Measurements from ENCODE around the gene HRG. TPM values are rescaled to one million over a fixed set of nuclear protein-coding genes. Genes with fewer than 3 reads are reported as not detected.

The HRG gene
- total RNA-seq, 2 experiments from 2014 or later: 0.11 TPM; not detected in 1

DNA sequence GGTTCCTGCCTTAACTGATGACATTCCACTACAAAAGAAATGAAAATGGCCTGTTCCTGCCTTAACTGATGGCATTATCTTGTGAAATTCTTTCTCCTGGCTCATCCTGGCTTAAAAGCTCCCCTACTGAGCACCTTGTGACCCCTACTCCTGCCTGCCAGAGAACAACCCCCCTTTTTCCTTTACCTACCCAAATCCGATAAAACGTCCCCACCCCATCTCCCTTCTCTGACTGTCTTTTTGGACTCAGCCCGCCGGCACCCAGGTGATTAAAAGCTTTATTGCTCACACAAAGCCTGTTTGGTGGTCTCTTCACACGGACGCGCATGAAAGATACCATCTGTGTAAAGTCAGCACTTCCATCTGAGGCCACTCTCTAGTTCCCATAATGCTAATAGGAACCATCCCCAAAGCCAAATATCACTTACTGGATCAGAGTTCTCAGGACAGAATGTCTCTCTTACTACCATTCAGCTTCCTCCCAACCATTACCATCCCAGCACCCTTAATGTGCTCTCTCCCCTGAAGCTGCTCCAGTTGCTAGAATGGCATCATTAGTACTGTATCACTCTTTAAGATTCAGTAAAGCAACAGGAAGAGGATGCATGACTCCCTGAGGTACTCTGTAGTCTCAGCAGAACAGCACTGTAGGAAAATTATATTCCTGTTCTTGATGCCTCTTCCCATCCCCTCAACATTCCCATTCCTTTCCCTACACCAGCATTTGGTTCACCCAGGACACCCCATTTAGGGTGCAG is 2.3 kb upstream of the HRG start:
- Mint-ChIP-seq H3K4me1 (no peaks in the 10 kb centered on the region), H3K9me3 (ENCODE audit: low read depth) (no peaks in the 10 kb centered on the region), H3K27ac (no peak overlapping the region), H3K4me3 (no peak overlapping the region), H3K27me3 (no peaks in the 10 kb centered on the region), H3K36me3 (ENCODE audit: low read depth) (no peaks in the 10 kb centered on the region)
- ATAC-seq (no peak), DNase-seq (no peak)
- ChIA-PET CTCF (interaction anchor here (0.6 to 0.8 kb wide), 2 partner anchors 25 to 70 kb away, joined by 3 read pairs; no protein-coding TSS in a partner anchor), POLR2A (no interaction called here)
- intact Hi-C loops (cut with DNase I, micrococcal nuclease): no loop called here

DNA sequence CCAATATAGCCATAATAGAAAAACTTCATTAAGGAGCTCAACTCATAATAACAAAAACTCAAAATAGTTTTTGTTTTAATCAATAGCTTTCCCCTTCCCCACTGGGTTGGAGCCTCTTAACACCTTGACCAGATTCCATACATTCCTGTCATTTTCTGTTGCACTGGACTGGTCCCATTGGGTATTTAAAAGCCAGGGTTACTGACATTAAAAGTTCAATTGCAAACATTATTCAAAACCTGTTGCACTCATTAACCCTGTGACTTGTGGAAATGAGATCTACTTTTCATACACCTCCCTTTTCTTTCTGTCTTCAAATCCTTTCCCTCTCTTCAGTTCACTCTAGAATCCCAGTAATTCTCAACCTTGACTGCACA is 1.7 kb upstream of the HRG start:
- Mint-ChIP-seq H3K4me1 (peaks cover 2% of the 10 kb centered on the region), H3K27me3 (no peaks in the 10 kb centered on the region), H3K4me3 (no peak overlapping the region), H3K36me3 (ENCODE audit: low read depth) (no peaks in the 10 kb centered on the region), H3K27ac (no peak overlapping the region), H3K9me3 (ENCODE audit: low read depth) (no peaks in the 10 kb centered on the region)
- intact Hi-C loops (cut with DNase I, micrococcal nuclease): no loop called here
- ChIA-PET POLR2A (no interaction called here), CTCF (interaction anchor here (0.6 to 0.8 kb wide), 2 partner anchors 24 to 70 kb away, joined by 3 read pairs; no protein-coding TSS in a partner anchor)
- ATAC-seq: no peak
- DNase-seq: no peak

DNA sequence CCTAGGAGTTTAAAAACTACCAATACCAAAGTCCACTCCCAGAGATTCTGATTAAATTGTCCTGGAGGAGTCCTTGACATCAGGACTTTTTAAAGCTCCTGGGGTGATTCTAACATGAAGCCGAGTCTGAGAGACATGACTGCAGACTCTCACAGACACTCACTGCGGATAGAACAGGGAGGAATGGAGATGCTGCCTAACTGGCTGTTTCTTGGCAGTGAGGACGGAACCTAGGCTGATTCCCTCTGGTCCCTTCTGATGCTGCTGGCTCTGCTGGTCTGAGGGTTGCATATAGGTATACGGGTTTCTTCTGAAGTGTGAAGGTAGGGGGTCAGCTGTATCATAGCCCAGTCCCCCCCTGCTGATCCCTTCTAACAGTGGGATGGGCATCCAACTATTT is 1.3 kb upstream of the HRG start:
- intact Hi-C loops (cut with DNase I, micrococcal nuclease): no loop called here
- Mint-ChIP-seq H3K27me3 (no peaks in the 10 kb centered on the region), H3K36me3 (ENCODE audit: low read depth) (no peaks in the 10 kb centered on the region), H3K4me1 (peaks cover 6% of the 10 kb centered on the region), H3K4me3 (no peak overlapping the region), H3K27ac (no peak overlapping the region), H3K9me3 (ENCODE audit: low read depth) (no peaks in the 10 kb centered on the region)
- CTCF ChIA-PET: no interaction called here
- POLR2A ChIA-PET: no interaction called here
- no peak for DNase-seq
- ATAC-seq: no peak

DNA sequence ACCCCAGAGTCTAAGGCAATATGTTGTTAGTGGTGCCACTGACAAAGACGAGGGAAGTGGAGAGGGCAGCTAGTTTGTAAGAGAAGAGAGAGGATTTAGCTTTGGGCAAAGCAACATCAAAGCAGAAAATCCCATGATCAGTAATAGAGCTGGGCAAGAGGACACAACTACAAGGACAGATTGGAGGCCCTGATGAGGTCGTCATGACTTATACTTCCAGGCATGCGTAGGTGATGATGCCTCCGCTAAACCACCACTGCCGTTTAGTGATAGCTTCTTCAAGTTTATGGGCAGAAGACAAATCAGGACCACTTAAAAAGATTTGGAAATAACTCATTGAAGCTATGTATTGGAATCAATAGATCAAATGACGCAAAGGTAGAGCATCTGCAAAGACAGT is 2.6 kb downstream of the HRG start:
- intact Hi-C loops (cut with DNase I, micrococcal nuclease): no loop called here
- ChIA-PET POLR2A (no interaction called here), CTCF (interaction anchor here (3.0 kb wide), 1 partner anchor 51 kb away, joined by 8 read pairs; no protein-coding TSS in a partner anchor)
- Mint-ChIP-seq H3K27ac (peak overlapping the region; percentile 44), H3K9me3 (ENCODE audit: low read depth) (no peaks in the 10 kb centered on the region), H3K4me3 (no peak overlapping the region), H3K4me1 (peaks cover 13% of the 10 kb centered on the region), H3K36me3 (ENCODE audit: low read depth) (no peaks in the 10 kb centered on the region), H3K27me3 (peaks cover 6% of the 10 kb centered on the region)
- peak; percentile 6 for DNase-seq
- no peak for ATAC-seq

DNA sequence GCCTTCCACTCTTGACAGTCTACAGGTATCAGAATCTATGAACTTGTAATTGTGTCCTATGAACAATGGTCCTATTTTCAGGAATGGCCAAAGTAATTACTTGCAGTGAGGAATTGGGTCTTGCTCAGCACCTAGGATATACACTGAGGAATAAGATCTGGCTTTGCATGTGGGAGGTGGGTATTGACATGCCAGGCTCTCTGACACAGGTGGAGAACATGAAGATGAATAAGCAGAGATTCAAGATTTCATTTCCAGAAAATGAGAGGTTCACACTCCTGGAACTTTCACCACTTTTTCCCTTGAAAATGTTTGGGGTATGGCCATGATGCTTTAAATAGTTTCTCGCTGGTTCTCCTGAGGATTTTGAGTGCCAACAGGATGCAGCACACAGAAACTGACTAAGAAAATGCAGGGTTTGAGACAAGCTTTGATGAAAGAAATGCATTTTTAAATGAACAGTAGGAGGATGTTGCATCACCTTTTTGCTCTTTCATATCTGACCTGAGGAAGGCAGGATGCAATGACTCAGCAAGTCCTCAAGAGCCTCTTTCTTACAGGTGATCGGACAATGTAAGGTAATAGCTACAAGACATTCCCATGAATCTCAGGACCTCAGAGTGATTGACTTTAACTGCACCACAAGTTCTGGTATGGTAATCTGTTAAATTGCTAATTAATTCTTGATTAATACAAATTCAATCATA is 3.7 kb downstream of the HRG start:
- DNase-seq: peak; percentile 7
- peaks cover 13% of the 10 kb centered on the region for H3K4me1 Mint-ChIP-seq
- POLR2A ChIA-PET: no interaction called here
- CTCF ChIA-PET: interaction anchor here (3.0 kb wide), 1 partner anchor 52 kb away, joined by 8 read pairs; no protein-coding TSS in a partner anchor
- ATAC-seq: peak; percentile 81
- H3K9me3 Mint-ChIP-seq (ENCODE audit: low read depth): no peaks in the 10 kb centered on the region
- peaks cover 13% of the 10 kb centered on the region for H3K27me3 Mint-ChIP-seq
- intact Hi-C loops (cut with DNase I, micrococcal nuclease): no loop called here
- no peak overlapping the region for H3K4me3 Mint-ChIP-seq
- no peaks in the 10 kb centered on the region for H3K36me3 Mint-ChIP-seq (ENCODE audit: low read depth)
- peak overlapping the region; percentile 45 for H3K27ac Mint-ChIP-seq

DNA sequence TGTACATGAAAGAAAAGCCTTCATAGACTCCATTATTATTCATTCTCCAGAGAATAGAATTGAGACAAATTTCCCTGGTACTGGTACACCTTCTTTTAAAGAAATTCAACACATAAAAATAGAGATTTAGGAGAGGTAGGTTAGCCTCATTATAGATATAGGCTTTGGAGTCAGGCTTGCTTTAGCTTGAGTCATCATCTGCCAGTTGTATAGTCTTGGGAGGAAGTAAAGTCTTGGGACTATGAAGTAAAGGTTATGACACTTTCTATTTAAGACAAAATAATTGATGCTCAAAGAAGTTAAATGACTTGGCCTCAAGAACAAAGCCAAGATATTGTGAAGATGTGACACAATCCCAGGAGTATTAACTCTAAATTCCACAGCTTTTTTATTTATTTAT is 4.3 kb downstream of the HRG start:
- ATAC-seq (peak; percentile 57), DNase-seq (no peak)
- peaks cover 17% of the 10 kb centered on the region for H3K27me3 Mint-ChIP-seq
- no peaks in the 10 kb centered on the region for H3K9me3 Mint-ChIP-seq (ENCODE audit: low read depth)
- H3K4me1 Mint-ChIP-seq: peaks cover 13% of the 10 kb centered on the region
- H3K27ac Mint-ChIP-seq: no peak overlapping the region
- intact Hi-C loops (cut with DNase I, micrococcal nuclease): no loop called here
- H3K36me3 Mint-ChIP-seq (ENCODE audit: low read depth): no peaks in the 10 kb centered on the region
- ChIA-PET CTCF (interaction anchor here (3.0 kb wide), 1 partner anchor 53 kb away, joined by 8 read pairs; no protein-coding TSS in a partner anchor), POLR2A (no interaction called here)
- H3K4me3 Mint-ChIP-seq: no peak overlapping the region

DNA sequence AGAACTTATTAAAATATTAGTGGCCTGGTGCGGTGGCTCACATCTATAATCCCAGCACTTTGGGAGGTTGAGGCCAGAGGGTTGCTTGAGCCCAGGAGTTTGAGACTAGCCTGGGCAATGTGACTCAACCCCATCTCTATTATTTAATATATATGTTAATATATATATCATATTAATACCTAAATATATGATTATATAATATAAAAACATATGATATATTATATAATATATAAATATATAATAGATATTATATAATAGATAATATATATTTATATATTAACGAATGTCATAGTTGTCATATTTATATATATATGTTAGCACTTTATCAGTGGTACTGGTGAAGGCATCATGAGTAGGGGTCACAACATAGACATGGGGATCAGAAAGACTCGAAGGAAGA is 5.2 kb downstream of the HRG start:
- Mint-ChIP-seq H3K4me1 (peaks cover 13% of the 10 kb centered on the region), H3K9me3 (ENCODE audit: low read depth) (no peaks in the 10 kb centered on the region), H3K27me3 (peaks cover 18% of the 10 kb centered on the region), H3K27ac (no peak overlapping the region), H3K36me3 (ENCODE audit: low read depth) (no peaks in the 10 kb centered on the region), H3K4me3 (no peak overlapping the region)
- ChIA-PET CTCF (no interaction called here), POLR2A (no interaction called here)
- DNase-seq (no peak), ATAC-seq (no peak)
- intact Hi-C loops (cut with DNase I, micrococcal nuclease): no loop called here

DNA sequence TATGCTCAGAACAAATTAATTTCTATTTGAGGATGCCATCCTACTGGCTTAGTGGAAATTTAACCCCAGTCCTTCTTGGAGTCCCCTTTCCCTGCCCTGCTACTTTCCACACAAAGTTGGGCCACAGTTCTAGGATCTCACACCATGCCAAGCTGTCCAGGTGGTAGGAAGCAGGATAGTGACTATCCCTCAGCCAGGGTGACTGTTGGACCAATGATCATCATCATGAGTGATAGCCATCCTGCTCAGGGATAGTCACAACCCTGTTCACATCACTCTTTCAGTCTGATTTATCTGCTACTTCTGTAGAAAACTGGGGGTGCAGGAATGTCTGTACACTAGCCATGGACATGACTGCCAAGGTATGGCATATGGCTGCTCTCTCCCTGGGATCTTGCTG is 12.8 kb downstream of the HRG start:
- intact Hi-C loops (cut with DNase I, micrococcal nuclease): no loop called here
- ChIA-PET CTCF (no interaction called here), POLR2A (no interaction called here)
- no peaks in the 10 kb centered on the region for H3K4me1 Mint-ChIP-seq
- peaks cover 41% of the 10 kb centered on the region for H3K27me3 Mint-ChIP-seq
- DNase-seq (no peak), ATAC-seq (no peak)
- H3K36me3 Mint-ChIP-seq (ENCODE audit: low read depth): no peaks in the 10 kb centered on the region
- H3K4me3 Mint-ChIP-seq: no peak overlapping the region
- no peaks in the 10 kb centered on the region for H3K9me3 Mint-ChIP-seq (ENCODE audit: low read depth)
- H3K27ac Mint-ChIP-seq: no peak overlapping the region

DNA sequence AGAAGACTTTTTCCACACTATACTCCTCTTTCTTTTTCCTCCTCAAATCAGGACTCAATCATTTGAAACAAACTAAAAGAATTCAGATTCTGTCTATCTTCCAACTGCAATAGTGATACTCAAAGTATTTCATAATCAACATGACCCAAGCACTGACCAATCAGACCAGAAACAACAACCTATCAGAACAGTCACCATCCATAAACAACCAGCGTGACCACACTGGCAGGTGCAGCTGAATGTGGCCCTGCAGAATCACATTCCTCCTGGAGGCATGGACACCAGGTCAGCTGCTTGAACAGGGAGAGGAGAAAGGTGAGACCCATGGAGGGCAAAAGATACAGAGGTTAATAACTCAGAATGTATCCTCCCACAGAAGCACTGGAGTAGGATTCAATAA is 13.3 kb downstream of the HRG start:
- CTCF ChIA-PET: no interaction called here
- H3K27me3 Mint-ChIP-seq: peaks cover 37% of the 10 kb centered on the region

DNA sequence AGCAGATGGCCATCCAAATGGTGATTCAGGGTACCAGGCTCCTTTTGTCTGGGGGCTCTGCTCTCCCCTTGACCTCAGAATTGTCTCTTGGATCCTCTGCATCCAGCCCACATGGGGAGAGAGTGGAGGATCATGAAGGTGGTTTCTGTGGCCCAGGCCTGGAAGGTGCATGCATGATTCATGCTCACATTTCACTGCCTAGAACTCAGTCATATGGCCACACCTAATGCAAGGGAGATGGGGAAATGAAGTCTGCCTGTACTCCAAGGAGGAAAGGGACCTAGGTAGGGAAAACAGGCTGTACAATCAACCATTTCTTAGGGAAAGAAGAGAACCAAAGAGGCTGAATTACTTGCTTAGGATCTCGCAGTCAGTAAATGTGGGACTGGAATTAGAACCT is 15.1 kb downstream of the HRG start:
- CTCF ChIA-PET: interaction anchor here (1.2 kb wide), 1 partner anchor 13 kb away, joined by 3 read pairs; no protein-coding TSS in a partner anchor
- no peak for DNase-seq
- H3K9me3 Mint-ChIP-seq (ENCODE audit: low read depth): peaks cover 12% of the 10 kb centered on the region
- H3K27ac Mint-ChIP-seq: no peak overlapping the region
- no peak for ATAC-seq
- H3K36me3 Mint-ChIP-seq (ENCODE audit: low read depth): peaks cover 3% of the 10 kb centered on the region
- H3K4me3 Mint-ChIP-seq: no peak overlapping the region
- no peaks in the 10 kb centered on the region for H3K4me1 Mint-ChIP-seq
- intact Hi-C loops (cut with DNase I, micrococcal nuclease): no loop called here
- peaks cover 36% of the 10 kb centered on the region for H3K27me3 Mint-ChIP-seq
- POLR2A ChIA-PET: no interaction called here

More for the DNA sequence above, 13.3 kb downstream of the HRG start:
- Mint-ChIP-seq H3K36me3 (ENCODE audit: low read depth) (no peaks in the 10 kb centered on the region), H3K4me1 (no peaks in the 10 kb centered on the region), H3K27ac (no peak overlapping the region), H3K4me3 (no peak overlapping the region), H3K9me3 (ENCODE audit: low read depth) (no peaks in the 10 kb centered on the region)
- ATAC-seq (no peak), DNase-seq (no peak)
- intact Hi-C loops (cut with DNase I, micrococcal nuclease): no loop called here
- POLR2A ChIA-PET: no interaction called here

DNA sequence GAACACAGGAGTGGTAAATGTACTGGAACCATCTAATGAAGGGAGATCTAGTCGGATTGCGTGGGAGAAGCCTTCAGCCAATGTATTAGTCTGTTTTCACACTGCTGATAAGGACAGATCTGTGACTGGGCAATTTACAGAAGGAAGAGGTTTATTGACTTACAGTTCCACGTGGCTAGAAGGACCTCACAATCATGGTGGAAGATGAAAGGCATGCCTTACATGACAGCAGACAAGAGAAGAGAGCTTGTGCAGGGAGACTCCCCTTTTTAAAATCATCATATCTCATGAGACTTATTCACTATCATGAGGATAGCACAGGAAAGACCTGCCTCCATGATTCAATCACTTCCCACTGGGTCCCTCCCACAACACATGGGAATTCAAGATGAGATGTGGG is 17.0 kb downstream of the HRG start:
- Mint-ChIP-seq H3K4me1 (no peaks in the 10 kb centered on the region), H3K27me3 (peaks cover 34% of the 10 kb centered on the region), H3K9me3 (ENCODE audit: low read depth) (peaks cover 12% of the 10 kb centered on the region), H3K36me3 (ENCODE audit: low read depth) (peaks cover 3% of the 10 kb centered on the region), H3K27ac (no peak overlapping the region), H3K4me3 (no peak overlapping the region)
- no peak for DNase-seq
- intact Hi-C loops (cut with DNase I, micrococcal nuclease): no loop called here
- CTCF ChIA-PET: no interaction called here
- no peak for ATAC-seq
- POLR2A ChIA-PET: no interaction called here

DNA sequence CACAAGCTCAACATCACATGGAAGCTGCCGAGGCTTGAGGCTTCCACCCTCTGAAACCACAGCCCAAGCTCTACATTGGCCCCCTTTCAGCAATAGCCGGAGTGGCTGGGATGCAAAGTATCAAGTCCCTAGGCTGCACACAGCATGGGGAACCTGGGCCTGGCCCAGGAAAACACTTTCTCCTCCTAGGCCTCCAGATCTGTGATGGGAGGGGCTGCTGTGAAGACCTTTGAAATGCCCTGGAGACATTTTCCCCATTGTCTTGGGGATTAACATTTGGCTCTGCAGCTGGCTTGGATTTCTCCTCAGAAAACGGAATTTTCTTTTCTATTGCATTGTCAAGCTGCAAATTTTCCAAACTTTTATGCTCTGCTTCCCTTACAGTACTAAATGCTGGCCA is 18.2 kb downstream of the HRG start:
- CTCF ChIA-PET: no interaction called here
- POLR2A ChIA-PET: interaction anchor here (0.6 kb wide), 1 partner anchor 249 kb away, joined by 3 read pairs; no protein-coding TSS in a partner anchor
- Mint-ChIP-seq H3K4me3 (no peak overlapping the region), H3K27me3 (peaks cover 32% of the 10 kb centered on the region), H3K9me3 (ENCODE audit: low read depth) (peaks cover 12% of the 10 kb centered on the region), H3K27ac (no peak overlapping the region), H3K4me1 (no peaks in the 10 kb centered on the region), H3K36me3 (ENCODE audit: low read depth) (peaks cover 3% of the 10 kb centered on the region)
- ATAC-seq (no peak), DNase-seq (no peak)
- intact Hi-C loops (cut with DNase I, micrococcal nuclease): no loop called here

All from activated CD4-positive, alpha-beta T cell treated with anti-CD3 and anti-CD28 coated beads for 36 hours (primary cell).